ENCODE measurements around the gene IFNA4. TPM values are rescaled to one million over a fixed set of nuclear protein-coding genes. Genes with fewer than 3 reads are reported as not detected.

The IFNA4 gene
- polyA plus RNA-seq, 1 experiment: not detected

GRCh38 chr9:21154018-21154608 lies 33.3 kb downstream of the IFNA4 start:
- no peaks in the 10 kb centered on the region for H3K27me3 ChIP-seq (ENCODE audit: control insufficient read depth, insufficient read depth, low read length)
- TF ChIP-seq CTCF (IDR thresholded peaks at IDR 0.05; ENCODE audit: low read depth, low read length): no peak
- POLR2A ChIA-PET: no interaction called here
- no peaks in the 10 kb centered on the region; the same call in 1 of the 2 replicates for H3K9me3 ChIP-seq (ENCODE audit: control insufficient read depth, insufficient read depth, low read length)
- CTCF ChIA-PET: no interaction called here
- H3K4me3 ChIP-seq (ENCODE audit: low read depth, low read length): no peak overlapping the region
- no peak overlapping the region for H3K27ac ChIP-seq (ENCODE audit: low read depth, low read length)
- no peak for DNase-seq (ENCODE audit: low read depth, low spot score)

- H3K4me3 ChIP-seq (ENCODE audit: low read depth, low read length): no peak overlapping the region
- ChIA-PET CTCF (no interaction called here), POLR2A (no interaction called here)
- no peak for TF ChIP-seq CTCF (IDR thresholded peaks at IDR 0.05; ENCODE audit: low read depth, low read length)
- H3K9me3 ChIP-seq (ENCODE audit: control insufficient read depth, insufficient read depth, low read length): no peaks in the 10 kb centered on the region; the same call in 1 of the 2 replicates
- H3K27ac ChIP-seq (ENCODE audit: low read depth, low read length): no peak overlapping the region
- no peak for DNase-seq (ENCODE audit: low read depth, low spot score)
- H3K27me3 ChIP-seq (ENCODE audit: control insufficient read depth, insufficient read depth, low read length): no peaks in the 10 kb centered on the region
These were observed 33.9 kb downstream of the IFNA4 start for GRCh38 chr9:21153336-21154017.

GRCh38 chr9:21144603-21145002 lies 42.8 kb downstream of the IFNA4 start:
- H3K27me3 ChIP-seq (ENCODE audit: control insufficient read depth, insufficient read depth, low read length): peaks cover 2% of the 10 kb centered on the region
- TF ChIP-seq CTCF (IDR thresholded peaks at IDR 0.05; ENCODE audit: low read depth, low read length): no peak
- H3K9me3 ChIP-seq (ENCODE audit: control insufficient read depth, insufficient read depth, low read length): no peaks in the 10 kb centered on the region; the same call in 1 of the 2 replicates
- no peak overlapping the region for H3K27ac ChIP-seq (ENCODE audit: low read depth, low read length)
- DNase-seq (ENCODE audit: low read depth, low spot score): no peak
- ChIA-PET CTCF (no interaction called here), POLR2A (interaction anchor here (0.6 kb wide), 1 partner anchor 121 kb away, joined by 4 read pairs; no protein-coding TSS in a partner anchor)
- H3K4me3 ChIP-seq (ENCODE audit: low read depth, low read length): no peak overlapping the region

- no peaks in the 10 kb centered on the region for H3K9me3 ChIP-seq (ENCODE audit: control insufficient read depth, insufficient read depth, low read length)
- TF ChIP-seq CTCF (IDR thresholded peaks at IDR 0.05; ENCODE audit: low read depth, low read length): 0 out of 2 replicates have a peak, but pooled peaks have one; percentile 10
- no peak for DNase-seq (ENCODE audit: low read depth, low spot score)
- ChIA-PET POLR2A (no interaction called here), CTCF (no interaction called here)
- peaks cover 2% of the 10 kb centered on the region for H3K27me3 ChIP-seq (ENCODE audit: control insufficient read depth, insufficient read depth, low read length)
- H3K27ac ChIP-seq (ENCODE audit: low read depth, low read length): no peak within 1 kb of the TSS
- H3K4me3 ChIP-seq (ENCODE audit: low read depth, low read length): no peak within 1 kb of the TSS
These were observed 45.9 kb downstream of the IFNA4 start, which contains the start of gene IFNW1 for GRCh38 chr9:21141427-21141882. Gene IFNW1 (minus strand): TSS chr9:21141832. CDS start chr9:21141570, 262 bp downstream.

- no peak overlapping the region for H3K27ac ChIP-seq (ENCODE audit: low read depth, low read length)
- H3K27me3 ChIP-seq (ENCODE audit: control insufficient read depth, insufficient read depth, low read length): peaks cover 5% of the 10 kb centered on the region
- CTCF ChIA-PET: no interaction called here
- no peak for DNase-seq (ENCODE audit: low read depth, low spot score)
- TF ChIP-seq CTCF (IDR thresholded peaks at IDR 0.05; ENCODE audit: low read depth, low read length): no peak
- POLR2A ChIA-PET: no interaction called here
- H3K9me3 ChIP-seq (ENCODE audit: control insufficient read depth, insufficient read depth, low read length): no peaks in the 10 kb centered on the region
- no peak overlapping the region for H3K4me3 ChIP-seq (ENCODE audit: low read depth, low read length)
These were observed 50.4 kb downstream of the IFNA4 start for GRCh38 chr9:21137020-21137419.

All from AG04450 (cell line).